Sigmoid colon (tissue), 7 donors: Measurements from ENCODE around the gene GFER. TPM values are rescaled to one million over a fixed set of nuclear protein-coding genes. Genes with fewer than 3 reads are reported as not detected.
A peak's percentile ranks its signal among the peaks of the same experiment; 100 is the strongest.
"Not testable (repeated sequence)": the region's sequence is repeated elsewhere in the genome, so short reads cannot be mapped to it uniquely, and the experiment has no call there.

Experiments
- DNase-seq: peaks from one replicate; pipeline ENCODE4 v3.0.0-alpha.2; 2019
- H3K27ac ChIP-seq, 4 donors: fragments of 200-600 bp; sonication (generic); one replicate each; pipeline ENCODE4 v1.5.1; 2016 to 2019; ENCODE audit warnings: mild to moderate bottlenecking in 1 of 4
- H3K27me3 ChIP-seq, 3 donors: fragments of 200-600 bp; sonication (generic); one replicate each; pipeline ENCODE4 v1.5.1; 2019; ENCODE audit warnings: mild to moderate bottlenecking in 1 of 3
- H3K36me3 ChIP-seq, 4 donors: fragments of 200-600 bp; sonication (generic); one replicate each; pipeline ENCODE4 v1.5.1; 2016 to 2019
- H3K4me1 ChIP-seq, 4 donors: fragments of 200-600 bp; sonication (generic); one replicate each; pipeline ENCODE4 v1.5.1; 2017 to 2019
- H3K4me3 ChIP-seq, 4 donors: fragments of 200-600 bp; sonication (generic); one replicate each; pipeline ENCODE4 v1.5.1; 2017 to 2019; ENCODE audit warnings: mild to moderate bottlenecking in 2 of 4, moderate library complexity in 1 of 4
- H3K9me3 ChIP-seq, 4 donors: fragments of 200-600 bp in 3 of 4; sonication (generic) in 3 of 4; one replicate each; pipeline versions ENCODE4 v1.5.1 to v1.6.1; 2013 to 2019
- EP300 ChIP-seq, 4 donors: sonication (generic); formaldehyde crosslinking; IDR thresholded peaks; one replicate each; pipeline ENCODE4 v1.6.1; 2017; ENCODE audit warnings: antibody characterized with exemption in 4 of 4
- POLR2A ChIP-seq, 2 donors: fragments of 450-650 bp; IDR thresholded peaks; one replicate each; pipeline ENCODE4 v1.6.1; 2016; ENCODE audit warnings: antibody characterized with exemption in 2 of 2, mild to moderate bottlenecking in 2 of 2, moderate library complexity in 2 of 2
- POLR2AphosphoS5 ChIP-seq, 4 donors: sonication (generic); formaldehyde crosslinking; IDR thresholded peaks; one replicate each; pipeline ENCODE4 v1.6.1; 2017; ENCODE audit warnings: antibody characterized with exemption in 4 of 4
- WGBS, 2 donors: extraction: QIAGEN DNeasy Blood & Tissue Kit; methylation state at CpG; one replicate each; pipeline ENCODE4 v1.1.7; 2013; 5-methylcytosine and 5-hydroxymethylcytosine counted together
- intact Hi-C: fragments of 100-400 bp; cut with DNase I; formaldehyde crosslinking; loops from one replicate; pipeline ENCODE4 v1.15.1; 2023
- polyA plus RNA-seq, 3 donors: library from polyadenylated mRNA; stranded (reverse); fragments of 200-250 nt; gene quantifications; one replicate each; pipeline ENCODE4 v1.2.3, GENCODE V29; 2013
- total RNA-seq, 4 donors: library from RNA; depleted of rRNA; stranded (reverse); fragments of >200 nt; gene quantifications; one replicate each; pipeline ENCODE4 v1.1.0, GENCODE V29; 2016
- TF ChIP-seq, protein P1 (sequence below), 4 experiments: fragments of 450-650 bp in 3 of 4; fragments of 200-600 bp in 1 of 4; IDR thresholded peaks; one replicate each; pipeline ENCODE4 v1.5.1; 2016 to 2019; ENCODE audit warnings: antibody characterized with exemption in 4 of 4, mild to moderate bottlenecking in 3 of 4, moderate library complexity in 2 of 4
- donor health status: healthy with polysubstance abuse.
- donor health status: Bipolar disorder and iron deficiency.
- donor health status: healthy.

GFER gene
- total RNA-seq = 10 to 100 TPM; 17.5 to 23.8 (median 21.2) TPM
- polyA plus RNA-seq = 100 to 1,000 TPM in 1 of 3 donors, 10 to 100 TPM in 2; 67.3 to 125 (median 82.9) TPM

DNA sequence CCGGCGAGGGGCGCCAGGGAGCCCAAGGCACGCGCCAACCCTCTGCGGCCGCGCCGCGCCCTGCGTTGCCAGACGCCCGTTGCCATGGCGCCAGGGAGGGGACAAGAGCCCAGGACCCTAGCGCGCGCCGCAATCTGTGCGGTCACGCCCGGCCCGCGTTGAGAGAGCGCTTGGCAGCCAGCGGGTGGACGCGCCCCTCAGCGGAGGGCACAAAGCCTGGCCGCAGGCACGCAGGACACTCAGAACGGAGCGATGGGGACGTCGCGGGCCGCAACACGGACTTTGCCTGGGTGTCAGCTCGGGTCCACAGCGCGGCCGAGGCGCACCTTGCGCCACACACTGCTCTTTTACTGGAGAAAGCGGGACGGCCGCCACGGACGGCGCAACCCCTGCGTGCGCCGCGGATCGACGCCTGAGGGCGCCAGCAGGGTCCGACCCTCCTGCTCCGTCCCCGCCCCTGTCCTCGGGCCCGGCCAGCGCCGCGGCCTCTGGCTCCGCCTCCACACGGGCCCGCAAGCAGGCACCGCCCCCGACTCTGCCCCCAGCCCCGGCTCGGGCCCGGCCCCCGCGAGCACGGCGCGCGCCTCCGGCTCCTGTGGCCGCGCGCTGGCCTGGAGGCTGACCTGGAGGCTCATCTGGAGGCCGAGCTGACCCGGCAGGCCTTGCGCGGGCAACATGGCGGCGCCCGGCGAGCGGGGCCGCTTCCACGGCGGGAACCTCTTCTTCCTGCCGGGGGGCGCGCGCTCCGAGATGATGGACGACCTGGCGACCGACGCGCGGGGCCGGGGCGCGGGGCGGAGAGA lies at the start of gene GFER:
Gene GFER (plus strand): TSS at position 650 of the 803 bp plus-strand sequence. CDS start 26 bp downstream, at position 676.
- TF ChIP-seq POLR2A (IDR thresholded peaks at IDR 0.05) (no peak), POLR2AphosphoS5 (IDR thresholded peaks at IDR 0.05) (peak in 3 of 4 donors; percentile 29 to 51 (median 34))
- peaks cover 30 to 50% (median 40%) of the 10 kb centered on the region in 3 donors for H3K27me3 ChIP-seq
- 0% methylated on average over 109 of the region's 109 CpGs for WGBS, 2 donors

DNA sequence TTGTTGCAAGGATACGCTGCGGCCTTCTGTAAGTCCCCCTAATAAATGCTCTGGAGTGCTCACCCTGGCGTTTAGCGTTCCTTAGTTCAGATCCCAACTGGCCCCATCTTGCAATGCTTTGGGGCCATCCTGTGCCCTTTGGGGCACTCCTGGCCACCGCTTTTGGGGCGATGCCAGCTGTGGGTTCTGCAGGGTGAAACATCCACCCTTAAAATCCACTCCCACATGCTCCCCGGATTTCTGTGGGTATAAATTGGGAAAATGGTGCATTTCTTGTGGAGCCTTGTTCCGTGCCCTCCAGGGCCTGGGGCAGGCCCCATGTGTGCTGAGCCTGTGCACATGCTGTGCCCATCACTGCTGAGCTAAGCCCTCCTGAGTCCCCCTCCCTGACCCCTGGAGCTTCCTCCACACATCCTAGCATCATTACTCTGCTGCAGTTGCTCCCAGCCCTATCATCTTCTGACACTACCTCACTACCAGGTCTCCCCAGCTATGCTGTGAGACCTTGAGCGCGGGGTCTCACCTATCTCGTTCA lies 47.0 kb upstream of the GFER start:
- TF ChIP-seq POLR2AphosphoS5 (IDR thresholded peaks at IDR 0.05) (no peak), EP300 (IDR thresholded peaks at IDR 0.05) (no peak), POLR2A (IDR thresholded peaks at IDR 0.05) (no peak)
- TF ChIP-seq, protein P1, sequence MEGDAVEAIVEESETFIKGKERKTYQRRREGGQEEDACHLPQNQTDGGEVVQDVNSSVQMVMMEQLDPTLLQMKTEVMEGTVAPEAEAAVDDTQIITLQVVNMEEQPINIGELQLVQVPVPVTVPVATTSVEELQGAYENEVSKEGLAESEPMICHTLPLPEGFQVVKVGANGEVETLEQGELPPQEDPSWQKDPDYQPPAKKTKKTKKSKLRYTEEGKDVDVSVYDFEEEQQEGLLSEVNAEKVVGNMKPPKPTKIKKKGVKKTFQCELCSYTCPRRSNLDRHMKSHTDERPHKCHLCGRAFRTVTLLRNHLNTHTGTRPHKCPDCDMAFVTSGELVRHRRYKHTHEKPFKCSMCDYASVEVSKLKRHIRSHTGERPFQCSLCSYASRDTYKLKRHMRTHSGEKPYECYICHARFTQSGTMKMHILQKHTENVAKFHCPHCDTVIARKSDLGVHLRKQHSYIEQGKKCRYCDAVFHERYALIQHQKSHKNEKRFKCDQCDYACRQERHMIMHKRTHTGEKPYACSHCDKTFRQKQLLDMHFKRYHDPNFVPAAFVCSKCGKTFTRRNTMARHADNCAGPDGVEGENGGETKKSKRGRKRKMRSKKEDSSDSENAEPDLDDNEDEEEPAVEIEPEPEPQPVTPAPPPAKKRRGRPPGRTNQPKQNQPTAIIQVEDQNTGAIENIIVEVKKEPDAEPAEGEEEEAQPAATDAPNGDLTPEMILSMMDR (IDR thresholded peaks at IDR 0.05) = no peak
- Histone ChIP-seq H3K36me3 (peaks cover 0 to 43% (median 27%) of the 10 kb centered on the region in 4 donors), H3K9me3 (no peaks in the 10 kb centered on the region), H3K27ac (no peak overlapping the region), H3K4me1 (peaks cover 0 to 13% (median 9%) of the 10 kb centered on the region in 4 donors), H3K27me3 (peaks cover 0 to 11% (median 4%) of the 10 kb centered on the region in 3 donors), H3K4me3 (no peak overlapping the region)
- 89 to 94% methylated on average over 11 of the region's 11 CpGs for WGBS, 2 donors
- intact Hi-C loops = no loop called here
- no peak for DNase-seq

More for the DNA sequence above, at the start of gene GFER:
- intact Hi-C loops = no loop called here
- peaks cover 0 to 31% (median 26%) of the 10 kb centered on the region in 4 donors for H3K4me1 ChIP-seq
- H3K4me3 ChIP-seq = peak within 1 kb of the TSS; percentile 49 to 95 (median 80)
- peak; percentile 94 for DNase-seq
- peak within 1 kb of the TSS; percentile 76 to 83 (median 81) for H3K27ac ChIP-seq
- H3K9me3 ChIP-seq = no peaks in the 10 kb centered on the region
- peaks cover 6 to 20% (median 10%) of the 10 kb centered on the region in 4 donors for H3K36me3 ChIP-seq

DNA sequence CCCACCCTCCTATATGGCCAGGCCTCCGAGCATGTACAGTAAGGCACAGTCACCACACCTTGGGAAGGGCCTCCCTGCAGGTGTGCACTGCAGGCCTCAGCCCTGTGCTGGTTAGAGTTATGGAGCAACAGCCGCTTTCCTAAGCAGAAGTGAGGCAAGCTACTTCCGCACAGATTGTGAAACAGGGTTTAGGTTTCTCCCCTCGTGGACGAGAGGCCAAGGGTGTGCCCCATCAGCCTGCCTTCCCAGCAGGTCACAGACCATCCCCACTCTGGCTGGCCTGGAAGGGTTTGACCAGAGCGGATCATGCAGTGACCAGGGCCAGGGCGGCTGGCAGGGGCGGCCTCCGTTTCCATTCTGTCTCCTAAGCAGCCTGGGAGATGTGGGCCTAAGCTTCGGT lies 45.7 kb upstream of the GFER start:
- no peak for DNase-seq
- Histone ChIP-seq H3K4me3 (no peak overlapping the region), H3K4me1 (peaks cover 0 to 23% (median 14%) of the 10 kb centered on the region in 4 donors), H3K36me3 (peaks cover 0 to 43% (median 27%) of the 10 kb centered on the region in 4 donors), H3K27me3 (no peaks in the 10 kb centered on the region), H3K9me3 (no peaks in the 10 kb centered on the region), H3K27ac (no peak overlapping the region)
- intact Hi-C loops = no loop called here
- TF ChIP-seq, protein P1 (IDR thresholded peaks at IDR 0.05) = no peak
- TF ChIP-seq POLR2A (IDR thresholded peaks at IDR 0.05) (no peak), EP300 (IDR thresholded peaks at IDR 0.05) (no peak), POLR2AphosphoS5 (IDR thresholded peaks at IDR 0.05) (no peak)
- 92 to 93% methylated on average over 10 of the region's 10 CpGs for WGBS, 2 donors

DNA sequence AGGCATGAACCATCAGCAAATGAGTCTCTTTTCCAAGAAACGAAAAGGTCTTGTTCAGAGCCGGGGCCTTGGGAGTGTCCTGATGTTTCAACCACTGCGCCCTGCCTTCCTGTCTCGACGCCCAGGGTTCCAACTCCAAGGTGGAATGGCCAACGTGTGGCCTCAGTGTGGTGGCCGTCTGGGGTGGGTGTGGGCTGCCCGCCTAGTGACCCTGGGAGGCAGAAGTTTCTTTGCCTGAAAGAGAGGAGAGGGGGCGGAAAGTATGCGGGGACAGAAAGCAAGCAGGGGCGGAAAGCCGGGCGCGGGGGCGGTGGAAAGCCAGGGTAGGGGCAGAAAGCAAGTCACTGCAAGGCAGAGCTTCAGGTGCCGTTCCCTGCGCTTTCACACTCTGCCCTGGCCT lies 45.1 kb upstream of the GFER start:
- H3K27me3 ChIP-seq = no peaks in the 10 kb centered on the region
- peaks cover 0 to 29% (median 14%) of the 10 kb centered on the region in 4 donors for H3K4me1 ChIP-seq
- intact Hi-C loops = no loop called here
- no peak overlapping the region for H3K4me3 ChIP-seq
- no peak for DNase-seq
- TF ChIP-seq, protein P1 (IDR thresholded peaks at IDR 0.05) = no peak
- TF ChIP-seq EP300 (IDR thresholded peaks at IDR 0.05) (no peak), POLR2AphosphoS5 (IDR thresholded peaks at IDR 0.05) (no peak), POLR2A (IDR thresholded peaks at IDR 0.05) (no peak)
- WGBS, 2 donors = 94 to 95% methylated on average over 17 of the region's 17 CpGs
- no peaks in the 10 kb centered on the region for H3K9me3 ChIP-seq
- no peak overlapping the region for H3K27ac ChIP-seq
- peaks cover 0 to 43% (median 27%) of the 10 kb centered on the region in 4 donors for H3K36me3 ChIP-seq

DNA sequence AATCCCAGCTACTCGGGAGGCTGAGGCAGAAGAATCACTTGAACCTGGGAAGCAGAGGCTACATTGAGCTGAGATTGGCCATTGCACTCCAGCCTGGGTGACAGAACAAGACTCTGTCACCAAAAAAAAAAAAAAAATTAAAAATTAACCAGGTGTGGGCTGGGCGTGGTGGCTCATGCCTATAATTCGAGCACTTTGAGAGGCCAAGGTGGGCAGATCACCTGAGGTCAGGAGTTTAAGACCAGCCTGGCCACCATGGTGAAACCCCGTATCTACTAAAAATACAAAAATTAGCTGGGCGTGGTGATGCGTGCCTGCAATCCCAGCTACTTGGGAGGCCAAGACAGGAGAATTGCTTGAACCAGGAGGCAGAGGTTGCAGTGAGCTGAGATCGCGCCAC lies 44.2 kb upstream of the GFER start:
- peaks cover 0 to 43% (median 27%) of the 10 kb centered on the region in 4 donors for H3K36me3 ChIP-seq
- H3K9me3 ChIP-seq, intact Hi-C loops, H3K27ac ChIP-seq, H3K4me3 ChIP-seq, DNase-seq, H3K27me3 ChIP-seq: not testable (repeated sequence)
- 28 to 78% methylated on average over 8 of the region's 8 CpGs for WGBS, 2 donors
- peaks cover 0 to 30% (median 14%) of the 10 kb centered on the region in 4 donors for H3K4me1 ChIP-seq
